K562 (cell line): ENCODE results near the gene SLC26A1. TPM values are rescaled to one million over a fixed set of nuclear protein-coding genes. Genes with fewer than 3 reads are reported as not detected.
A peak's percentile ranks its signal among the peaks of the same experiment; 100 is the strongest.

Experiments
- CHD2 ChIP-seq: IDR thresholded peaks from 2 replicates; pipeline ENCODE4 v1.6.1; 2011; ENCODE audit warnings: low read depth, low read length
- JUNB ChIP-seq: fragments of 450-650 bp; formaldehyde crosslinking; conservative IDR thresholded peaks from 2 replicates; pipeline ENCODE4 v1.4.0; 2020; ENCODE audit warnings: mild to moderate bottlenecking
- MGA ChIP-seq: fragments of 450-650 bp; IDR thresholded peaks from 2 replicates; pipeline ENCODE4 v1.6.1; 2016; ENCODE audit warnings: mild to moderate bottlenecking, moderate library complexity
- NEUROD1 ChIP-seq: fragments of 150-350 bp; IDR thresholded peaks from 2 replicates; pipeline ENCODE4 v1.6.1; 2014; ENCODE audit warnings: borderline replicate concordance, low read length, low read depth; ENCODE audit not compliant: partially characterized antibody
- NFIC ChIP-seq: fragments of 450-650 bp; IDR thresholded peaks from 2 replicates; pipeline ENCODE4 v1.6.1; 2017; ENCODE audit warnings: mild to moderate bottlenecking, inconsistent platforms
- NR2C1 ChIP-seq, 2 experiments: fragments of 450-650 bp; IDR thresholded peaks; 2 replicates each; pipeline ENCODE4 v1.6.1; 2017; ENCODE audit warnings: mild to moderate bottlenecking in 2 of 2, antibody characterized with exemption in 1 of 2, inconsistent platforms in 1 of 2, missing compliant biosample characterization in 1 of 2, missing genetic modification characterization in 1 of 2
- RBBP5 ChIP-seq: fragments of 200-600 bp; sonication (generic); IDR thresholded peaks from 2 replicates; pipeline ENCODE4 v1.6.1; 2012; ENCODE audit warnings: borderline replicate concordance, mild to moderate bottlenecking, low read length, control low read depth, inconsistent platforms; ENCODE audit not compliant: insufficient read depth, poor library complexity, severe bottlenecking
- SFPQ ChIP-seq: fragments of 200-400 bp; formaldehyde crosslinking; IDR thresholded peaks from 2 replicates; pipeline ENCODE4 v1.6.1; 2017; ENCODE audit warnings: mild to moderate bottlenecking, low read depth, low read length, moderate library complexity
- USF1 ChIP-seq: sonication (generic); formaldehyde crosslinking; IDR thresholded peaks from 2 replicates; pipeline ENCODE4 v1.9.0; 2022; ENCODE audit warnings: mild to moderate bottlenecking, missing genetic modification reagents
- ZFP1 ChIP-seq: fragments of 450-650 bp; formaldehyde crosslinking; IDR thresholded peaks from 2 replicates; pipeline ENCODE4 v1.4.0; 2020; ENCODE audit warnings: mild to moderate bottlenecking, mixed read lengths
- ZNF165 ChIP-seq: fragments of 250-450 bp; sonication (Bioruptor Pico); IDR thresholded peaks from 2 replicates; pipeline ENCODE4 v1.4.0; 2020; ENCODE audit warnings: borderline replicate concordance
- ZNF408 ChIP-seq: fragments of 250-450 bp; sonication (Bioruptor Pico); IDR thresholded peaks from 2 replicates; pipeline ENCODE4 v1.4.0; 2020; ENCODE audit warnings: low read depth, mild to moderate bottlenecking, moderate library complexity
- polyA plus RNA-seq, 8 experiments: library from polyadenylated mRNA; depleted of rRNA in 4 of 8; stranded (reverse) in 5 of 8; unstranded in 3 of 8; fragments of >200 nt; fragmentation: Nextera tagmentation in 2 of 8; fragmentation: Illumina TruSeq in 1 of 8; extraction: Ambion mirVana in 2 of 8; extraction: Trizol in 1 of 8; gene quantifications; 2 replicates each; pipeline versions ENCODE4 v1.2.1 to v1.2.3, GENCODE V29; 2011 to 2014; ENCODE audit warnings: inconsistent platforms in 1 of 8, missing spikeins in 1 of 8
- total RNA-seq, 7 experiments: library from RNA; depleted of rRNA in 6 of 7; stranded (reverse); fragments of >200 nt in 6 of 7; fragmentation: Illumina TruSeq in 2 of 7; extraction: Trizol in 2 of 7; gene quantifications; 2 replicates each; pipeline versions ENCODE4 v1.2.1 to v1.2.3, GENCODE V29; 2011 to 2021; ENCODE audit warnings: low replicate concordance in 1 of 7

Gene SLC26A1
- total and polyA plus RNA-seq, 9 of the 15 experiments (the other 6 are each of a cell fraction or from before 2014, with no cell fraction given), result 0.11 to 4.2 (median 0.95) TPM

- TF ChIP-seq RBBP5 (peak; percentile 35), ZNF165 (CRISPR knock-in tag) (no peak), USF1 (CRISPR knock-in tag) (0 out of 2 replicates have a peak, but pooled peaks have one; percentile 4), CHD2 (no peak), SFPQ (no peak), MGA (no peak), ZFP1 (CRISPR knock-in tag) (no peak), JUNB (CRISPR knock-in tag) (no peak), NFIC (no peak), NEUROD1 (no peak), NR2C1 (IDR thresholded peaks at IDR 0.05) (no peak), NR2C1 (tag; IDR thresholded peaks at IDR 0.05) (no peak), ZNF408 (CRISPR knock-in tag) (no peak)
Measured at GRCh38 chr4:1009542-1010394, 16.6 kb upstream of the SLC26A1 start (continued).
